OCI-LY1 (cell line): ENCODE measurements around the gene SLC26A2.

Source experiments
- H2AFZ ChIP-seq: fragments of 200-600 bp; sonication (generic), shearing (Covaris generic); 2 replicates; pipeline ENCODE4 v1.6.0; 2014; ENCODE audit warnings: antibody characterized with exemption, mild to moderate bottlenecking, low read length
- H3F3A ChIP-seq: fragments of 200-600 bp; sonication (generic), shearing (Covaris generic); 2 replicates; pipeline ENCODE4 v1.6.0; 2014; ENCODE audit warnings: mild to moderate bottlenecking, antibody characterized with exemption, low read length, moderate library complexity; ENCODE audit not compliant: insufficient read depth
- H3K27ac ChIP-seq: fragments of 200-600 bp; sonication (generic); 2 replicates; pipeline ENCODE4 v1.5.1; 2014; ENCODE audit warnings: low read length, mixed run types, mild to moderate bottlenecking, low read depth; ENCODE audit not compliant: poor library complexity, severe bottlenecking
- H3K27me3 ChIP-seq: fragments of 200-600 bp; sonication (generic); 2 replicates; pipeline ENCODE4 v1.6.0; 2014; ENCODE audit warnings: antibody characterized with exemption, mild to moderate bottlenecking, low read length, moderate library complexity; ENCODE audit not compliant: insufficient read depth
- H3K36me3 ChIP-seq: fragments of 200-600 bp; sonication (generic); 2 replicates; pipeline ENCODE4 v1.6.1; 2014; ENCODE audit warnings: mild to moderate bottlenecking, antibody characterized with exemption, low read length, moderate library complexity, mixed read lengths; ENCODE audit not compliant: insufficient read depth
- H3K4me1 ChIP-seq: fragments of 200-600 bp; sonication (generic); 2 replicates; pipeline ENCODE4 v1.5.1; 2014; ENCODE audit warnings: mild to moderate bottlenecking, low read length, moderate library complexity; ENCODE audit not compliant: insufficient read depth, severe bottlenecking
- H3K4me2 ChIP-seq: fragments of 200-600 bp; sonication (generic), shearing (Covaris generic); 2 replicates; pipeline ENCODE4 v1.6.1; 2014; ENCODE audit warnings: low read length
- H3K4me3 ChIP-seq: fragments of 200-600 bp; sonication (generic); 2 replicates; pipeline ENCODE4 v1.5.1; 2014; ENCODE audit warnings: low read length, low read depth, mild to moderate bottlenecking, mixed read lengths; ENCODE audit not compliant: poor library complexity, severe bottlenecking
- H3K79me2 ChIP-seq: fragments of 200-600 bp; shearing (Covaris generic); 2 replicates; pipeline ENCODE4 v1.6.1; 2016; ENCODE audit warnings: mixed run types, low read length, mixed read lengths; ENCODE audit not compliant: insufficient read depth
- H3K9ac ChIP-seq: fragments of 200-600 bp; sonication (generic), shearing (Covaris generic); 2 replicates; pipeline ENCODE4 v1.6.1; 2014; ENCODE audit warnings: mild to moderate bottlenecking, low read length, mixed read lengths
- H3K9me2 ChIP-seq: fragments of 200-600 bp; sonication (generic), shearing (Covaris generic); 2 replicates; pipeline ENCODE4 v1.6.1; 2014; ENCODE audit warnings: low read depth, mild to moderate bottlenecking, low read length, mixed read lengths
- H3K9me3 ChIP-seq: fragments of 200-600 bp; shearing (Covaris generic); 2 replicates; pipeline ENCODE4 v1.6.1; 2014; ENCODE audit warnings: low read length, mixed read lengths
- H4K20me1 ChIP-seq: fragments of 200-600 bp; sonication (generic), shearing (Covaris generic); 2 replicates; pipeline ENCODE4 v1.6.0; 2016; ENCODE audit warnings: mild to moderate bottlenecking, low read length; ENCODE audit not compliant: insufficient read depth
- CTCF ChIP-seq: fragments of 200-600 bp; sonication (generic), shearing (Covaris generic); IDR thresholded peaks from 2 replicates; pipeline ENCODE4 v1.5.1; 2017; ENCODE audit warnings: mild to moderate bottlenecking, antibody characterized with exemption, low read length, moderate library complexity, mixed read lengths
- EZH2 ChIP-seq: fragments of 200-600 bp; sonication (generic), shearing (Covaris generic); IDR thresholded peaks from 2 replicates; pipeline ENCODE4 v1.8.0; 2017; ENCODE audit warnings: borderline replicate concordance, mixed run types, mild to moderate bottlenecking, antibody characterized with exemption, low read length, moderate library complexity, mixed read lengths

SLC26A2 gene

GRCh38 chr5:149936044-149936699 is 24.4 kb upstream of the SLC26A2 start:
- Histone ChIP-seq H3K9me3 (no peaks in the 10 kb centered on the region), H3K27ac (no peak overlapping the region), H4K20me1 (no peaks in the 10 kb centered on the region), H3K9me2 (no peaks in the 10 kb centered on the region), H3K9ac (no peak overlapping the region), H3K36me3 (no peaks in the 10 kb centered on the region), H2AFZ (no peak overlapping the region), H3K4me3 (no peak overlapping the region), H3K4me1 (no peaks in the 10 kb centered on the region), H3K79me2 (no peaks in the 10 kb centered on the region), H3K27me3 (no peaks in the 10 kb centered on the region), H3F3A (no peaks in the 10 kb centered on the region), H3K4me2 (no peak overlapping the region)
- TF ChIP-seq EZH2 = no peak
- no peak for TF ChIP-seq CTCF

GRCh38 chr5:149936700-149937091 is 23.9 kb upstream of the SLC26A2 start:
- Histone ChIP-seq H3F3A (no peaks in the 10 kb centered on the region), H3K9me3 (no peaks in the 10 kb centered on the region), H3K4me1 (no peaks in the 10 kb centered on the region), H3K4me3 (no peak overlapping the region), H2AFZ (no peak overlapping the region), H3K79me2 (no peaks in the 10 kb centered on the region), H3K9me2 (no peaks in the 10 kb centered on the region), H3K27ac (no peak overlapping the region), H4K20me1 (no peaks in the 10 kb centered on the region), H3K9ac (no peak overlapping the region), H3K27me3 (no peaks in the 10 kb centered on the region), H3K36me3 (no peaks in the 10 kb centered on the region), H3K4me2 (no peak overlapping the region)
- TF ChIP-seq CTCF (no peak), EZH2 (no peak)

GRCh38 chr5:149937610-149938009 is 22.9 kb upstream of the SLC26A2 start:
- H3K9me2 ChIP-seq = no peaks in the 10 kb centered on the region
- H3K36me3 ChIP-seq = no peaks in the 10 kb centered on the region
- H3K4me1 ChIP-seq = no peaks in the 10 kb centered on the region
- H3K27me3 ChIP-seq = no peaks in the 10 kb centered on the region
- H3K4me3 ChIP-seq = no peak overlapping the region
- no peak overlapping the region for H3K27ac ChIP-seq
- H3F3A ChIP-seq = no peaks in the 10 kb centered on the region
- no peak overlapping the region for H3K4me2 ChIP-seq
- H3K9me3 ChIP-seq = no peaks in the 10 kb centered on the region
- H2AFZ ChIP-seq = no peak overlapping the region
- no peaks in the 10 kb centered on the region for H4K20me1 ChIP-seq
- no peak overlapping the region for H3K9ac ChIP-seq
- H3K79me2 ChIP-seq = no peaks in the 10 kb centered on the region
- TF ChIP-seq EZH2 = no peak
- TF ChIP-seq CTCF = no peak
